Left lung (tissue), 10 donors: ENCODE results near the gene BCOR. TPM values are rescaled to one million over a fixed set of nuclear protein-coding genes. Genes with fewer than 3 reads are reported as not detected.

ENCODE experiments used
- ATAC-seq: fragments of 200-7000 bp; cut with Tn5 transposase; one replicate; pipeline ENCODE4 v1.9.1; 2020; ENCODE audit warnings: moderate library complexity
- DNase-seq, 4 donors: peaks; one replicate each; pipeline ENCODE4 v3.0.0-alpha.2; 2013 to 2020
- H3K27ac ChIP-seq, 2 donors: fragments of 200-600 bp; sonication (generic) in 1 of 2; one replicate each; pipeline versions ENCODE4 v1.5.0 to v1.8.0; 2020 to 2021
- H3K27me3 ChIP-seq, 2 donors: fragments of 200-600 bp; sonication (generic) in 1 of 2; one replicate each; pipeline versions ENCODE4 v1.5.0 to v1.8.0; 2020 to 2021
- H3K36me3 ChIP-seq, 2 donors: fragments of 200-600 bp; sonication (generic) in 1 of 2; one replicate each; pipeline versions ENCODE4 v1.5.0 to v1.8.0; 2020 to 2021
- H3K4me1 ChIP-seq, 2 donors: fragments of 200-600 bp; one replicate each; pipeline ENCODE4 v1.8.0; 2021
- H3K4me3 ChIP-seq, 2 donors: fragments of 200-600 bp; sonication (generic) in 1 of 2; one replicate each; pipeline versions ENCODE4 v1.5.0 to v1.8.0; 2020 to 2021; ENCODE audit warnings: mild to moderate bottlenecking in 1 of 2
- H3K9me3 ChIP-seq, 2 donors: fragments of 200-600 bp; sonication (generic) in 1 of 2; one replicate each; pipeline versions ENCODE4 v1.5.0 to v1.8.0; 2020 to 2021
- CTCF ChIP-seq, 2 donors: fragments of 200-600 bp; sonication (generic) in 1 of 2; IDR thresholded peaks; one replicate each; pipeline versions ENCODE4 v1.5.0 to v1.8.0; 2021; ENCODE audit warnings: antibody characterized with exemption in 2 of 2
- intact Hi-C, 2 donors: fragments of 100-400 bp; cut with DNase I; formaldehyde crosslinking; loops; one replicate each; pipeline versions ENCODE4 v1.11.2 to v1.14.2; 2022
- polyA plus RNA-seq, 6 donors: library from polyadenylated mRNA; unstranded; fragments of 120-200 nt; gene quantifications; one replicate each; pipeline ENCODE4 v1.2.1, GENCODE V29; 2013; ENCODE audit not compliant: insufficient read length in 6 of 6
- total RNA-seq, 2 donors: library from RNA; stranded (reverse); fragmentation: NEBNext Ultra II Directional; extraction: Animal tissue kit (Norgen Biotek cat#: 25700); gene quantifications; one replicate each; pipeline ENCODE4 v1.2.1, GENCODE V29; 2021
- donor health status: DM: no; HTN: yes; CAD: no.
- donor health status: DM: no; HTN: no; CAD: no.

The BCOR gene
- total and polyA plus RNA-seq, 8 donors = 19.0 to 65.1 (median 60.9) TPM

- no peaks in the 10 kb centered on the region for H3K9me3 ChIP-seq
- peak; percentile 27 for ATAC-seq
These were observed 47.5 kb upstream of the BCOR start for GRCh38 chrX:40145001-40145922.

GRCh38 chrX:40144576-40144975, 46.8 kb upstream of the BCOR start:
- no peaks in the 10 kb centered on the region for H3K36me3 ChIP-seq
- peaks cover 6 to 53% of the 10 kb centered on the region in 2 donors for H3K4me1 ChIP-seq
- no peak overlapping the region for H3K4me3 ChIP-seq
- peaks cover 9 to 44% of the 10 kb centered on the region in 2 donors for H3K27me3 ChIP-seq
- H3K9me3 ChIP-seq = no peaks in the 10 kb centered on the region
- TF ChIP-seq CTCF (IDR thresholded peaks at IDR 0.05) = no peak
- intact Hi-C loops = no loop called here
- ATAC-seq = no peak
- DNase-seq = no peak
- H3K27ac ChIP-seq = no peak overlapping the region

More at GRCh38 chrX:40145001-40145922, 47.5 kb upstream of the BCOR start:
- Histone ChIP-seq H3K27ac (no peak overlapping the region), H3K4me1 (peaks cover 6 to 55% of the 10 kb centered on the region in 2 donors), H3K36me3 (no peaks in the 10 kb centered on the region), H3K27me3 (peaks cover 9 to 44% of the 10 kb centered on the region in 2 donors), H3K4me3 (peak overlapping the region; percentile 33 to 41)
- intact Hi-C loops = no loop called here
- peak in 1 of 4 donors; percentile 73 for DNase-seq
- TF ChIP-seq CTCF (IDR thresholded peaks at IDR 0.05) = no peak

GRCh38 chrX:40143987-40144386, 46.2 kb upstream of the BCOR start:
- no peak overlapping the region for H3K27ac ChIP-seq
- intact Hi-C loops = no loop called here
- no peak for ATAC-seq
- no peak for DNase-seq
- H3K9me3 ChIP-seq = no peaks in the 10 kb centered on the region
- H3K36me3 ChIP-seq = no peaks in the 10 kb centered on the region
- peaks cover 6 to 47% of the 10 kb centered on the region in 2 donors for H3K4me1 ChIP-seq
- H3K27me3 ChIP-seq = peaks cover 9 to 38% of the 10 kb centered on the region in 2 donors
- no peak for TF ChIP-seq CTCF (IDR thresholded peaks at IDR 0.05)
- H3K4me3 ChIP-seq = no peak overlapping the region

GRCh38 chrX:40143001-40143400, 45.2 kb upstream of the BCOR start:
- Histone ChIP-seq H3K27me3 (peaks cover 9 to 34% of the 10 kb centered on the region in 2 donors), H3K9me3 (no peaks in the 10 kb centered on the region), H3K27ac (no peak overlapping the region), H3K4me3 (no peak overlapping the region), H3K4me1 (peaks cover 6 to 38% of the 10 kb centered on the region in 2 donors), H3K36me3 (no peaks in the 10 kb centered on the region)
- DNase-seq (no peak), ATAC-seq (no peak)
- TF ChIP-seq CTCF (IDR thresholded peaks at IDR 0.05) = no peak
- intact Hi-C loops = no loop called here

GRCh38 chrX:40142417-40142816, 44.7 kb upstream of the BCOR start:
- H3K4me3 ChIP-seq = no peak overlapping the region
- no peak overlapping the region for H3K27ac ChIP-seq
- peaks cover 9 to 28% of the 10 kb centered on the region in 2 donors for H3K27me3 ChIP-seq
- TF ChIP-seq CTCF (IDR thresholded peaks at IDR 0.05) = no peak
- DNase-seq = no peak
- intact Hi-C loops = no loop called here
- ATAC-seq = no peak
- H3K36me3 ChIP-seq = no peaks in the 10 kb centered on the region
- peaks cover 6 to 33% of the 10 kb centered on the region in 2 donors for H3K4me1 ChIP-seq
- H3K9me3 ChIP-seq = no peaks in the 10 kb centered on the region
